Caco-2 (cell line): ENCODE measurements around the gene MED13L. TPM values are rescaled to one million over a fixed set of nuclear protein-coding genes. Genes with fewer than 3 reads are reported as not detected.
A peak's percentile ranks its signal among the peaks of the same experiment; 100 is the strongest.
"Not testable (repeated sequence)": the region's sequence is repeated elsewhere in the genome, so short reads cannot be mapped to it uniquely, and the experiment has no call there.

ENCODE experiments used
- BruUV-seq: library from RNA; stranded (reverse); fragments of 400-500 nt; replicated peaks from 2 replicates; lab custom pipeline; 2021; lab: Mats Ljungman, UMichigan
- CTCF ChIA-PET: fragments of 300-600 bp; sonication (Branson Sonifier 250); formaldehyde crosslinking; loops from one replicate; lab custom pipeline; 2022; ENCODE audit warnings: antibody characterized with exemption; lab: Charles Lee
- POLR2A ChIA-PET: fragments of 300-600 bp; sonication (Branson Sonifier 250); formaldehyde crosslinking; loops from one replicate; lab custom pipeline; 2022; ENCODE audit warnings: antibody characterized with exemption; lab: Charles Lee
- DNase-seq, 2 experiments: peaks; one replicate each; pipeline versions ENCODE4 v3.0.0 to v3.0.0-alpha.2; 2020 to 2022
- H3K27me3 ChIP-seq: replicated peaks from 2 replicates; pipeline ENCODE4 v1.6.0; 2011; ENCODE audit warnings: low read length; ENCODE audit not compliant: control insufficient read depth, insufficient read depth
- H3K36me3 ChIP-seq: 2 replicates; pipeline ENCODE4 v1.5.1; 2011; ENCODE audit warnings: low read length; ENCODE audit not compliant: control insufficient read depth, insufficient read depth
- H3K4me1 ChIP-seq: fragments of 250-450 bp; sonication (Bioruptor Pico); 2 replicates; pipeline ENCODE4 v1.5.1; 2020; ENCODE audit warnings: mild to moderate bottlenecking
- H3K4me3 ChIP-seq: 2 replicates; pipeline ENCODE4 v1.5.1; 2011; ENCODE audit warnings: low read depth, mild to moderate bottlenecking, control low read depth, low read length
- H3K9me3 ChIP-seq: fragments of 250-450 bp; sonication (Bioruptor Pico); 2 replicates; pipeline ENCODE4 v1.5.1; 2020; ENCODE audit warnings: mild to moderate bottlenecking, moderate library complexity
- H3K27ac Mint-ChIP-seq: one replicate; pipeline ENCODE4 v1.8.0; 2022; ENCODE audit warnings: mixed read lengths; ENCODE audit not compliant: unreplicated experiment
- H3K27me3 Mint-ChIP-seq: one replicate; pipeline ENCODE4 v1.8.0; 2022; ENCODE audit warnings: mixed read lengths; ENCODE audit not compliant: insufficient read depth, unreplicated experiment
- H3K36me3 Mint-ChIP-seq: one replicate; pipeline ENCODE4 v1.8.0; 2022; ENCODE audit warnings: mild to moderate bottlenecking, mixed read lengths; ENCODE audit not compliant: insufficient read depth, unreplicated experiment
- H3K4me1 Mint-ChIP-seq: one replicate; pipeline ENCODE4 v1.8.0; 2022; ENCODE audit warnings: low read depth, mixed read lengths; ENCODE audit not compliant: unreplicated experiment
- H3K4me3 Mint-ChIP-seq: one replicate; pipeline ENCODE4 v1.8.0; 2022; ENCODE audit warnings: mild to moderate bottlenecking, moderate library complexity, mixed read lengths; ENCODE audit not compliant: unreplicated experiment
- H3K9me3 Mint-ChIP-seq: one replicate; pipeline ENCODE4 v1.8.0; 2022; ENCODE audit warnings: mixed read lengths; ENCODE audit not compliant: unreplicated experiment
- CTCF ChIP-seq, 2 experiments: fragments of 200-600 bp in 1 of 2; IDR thresholded peaks; 1 replicate in 1 of 2; 2 replicates in 1 of 2; pipeline versions ENCODE4 v1.5.1 to v1.8.0; 2011 to 2022; ENCODE audit warnings: antibody characterized with exemption in 1 of 2, control low read depth in 1 of 2, inconsistent platforms in 1 of 2, low read depth in 1 of 2, low read length in 1 of 2, mild to moderate bottlenecking in 1 of 2, moderate library complexity in 1 of 2; ENCODE audit not compliant: insufficient read depth in 1 of 2, severe bottlenecking in 1 of 2, unreplicated experiment in 1 of 2
- intact Hi-C: fragments of 100-400 bp; cut with micrococcal nuclease; formaldehyde crosslinking; loops from one replicate; pipeline ENCODE4 v1.10.0; 2022; ENCODE audit not compliant: unreplicated experiment
- total RNA-seq: library from RNA; stranded (reverse); gene quantifications from 2 replicates; pipeline ENCODE4 v1.2.3, GENCODE V29; 2022

MED13L gene
- total RNA-seq, 1 experiment from 2014 or later, result 160 TPM

- CTCF ChIA-PET, result no interaction called here
- no peak overlapping the region for H3K27ac Mint-ChIP-seq
These were observed 6.9 kb upstream of the MED13L start for GRCh38 chr12:116284396-116284795.

DNA sequence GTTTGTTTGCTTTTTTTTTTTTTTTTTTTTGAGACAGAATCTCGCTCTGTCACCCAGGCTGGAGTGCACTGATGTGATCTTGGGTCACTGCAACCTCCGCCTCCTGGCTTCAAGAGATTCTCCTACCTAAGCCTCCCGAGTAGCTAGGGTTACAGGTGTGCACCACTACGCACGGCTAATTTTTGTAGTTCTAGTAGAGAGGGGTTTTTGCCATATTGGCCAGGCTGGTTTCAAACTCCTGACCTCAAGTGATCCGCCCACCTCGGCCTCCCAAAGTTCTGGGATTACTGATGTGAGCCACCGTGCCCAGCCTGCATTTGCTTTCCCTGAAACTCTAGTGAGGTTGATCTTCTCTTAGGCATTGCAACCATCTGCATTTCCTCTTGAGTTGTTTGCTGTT is 6.4 kb upstream of the MED13L start:
- H3K36me3 Mint-ChIP-seq, H3K27me3 ChIP-seq, H3K9me3 Mint-ChIP-seq, H3K9me3 ChIP-seq, H3K27ac Mint-ChIP-seq, CTCF ChIA-PET, DNase-seq, H3K4me3 Mint-ChIP-seq, POLR2A ChIA-PET, H3K27me3 Mint-ChIP-seq, H3K4me3 ChIP-seq, H3K36me3 ChIP-seq, BruUV-seq: not testable (repeated sequence)
- intact Hi-C loops, result loop anchor here (5.0 kb wide), 2 partner anchors 73 to 287 kb away; no protein-coding TSS in a partner anchor
- H3K4me1 Mint-ChIP-seq, result peaks cover 28% of the 10 kb centered on the region
- H3K4me1 ChIP-seq, result peaks cover 20% of the 10 kb centered on the region; the same call in 1 of the 2 replicates

More at GRCh38 chr12:116284396-116284795, 6.9 kb upstream of the MED13L start:
- no peaks in the 10 kb centered on the region for H3K27me3 Mint-ChIP-seq
- Histone ChIP-seq H3K4me1 (peaks cover 20% of the 10 kb centered on the region; the same call in 1 of the 2 replicates), H3K36me3 (no peaks in the 10 kb centered on the region), H3K9me3 (no peaks in the 10 kb centered on the region), H3K27me3 (no peaks in the 10 kb centered on the region), H3K4me3 (no peak overlapping the region)
- intact Hi-C loops, result loop anchor here (5.0 kb wide), 2 partner anchors 73 to 287 kb away; no protein-coding TSS in a partner anchor
- BruUV-seq, result no TSS peak
- no peak for TF ChIP-seq CTCF (IDR thresholded peaks at IDR 0.05; ENCODE audit: insufficient read depth in 1 of 2, low read depth in 1 of 2, low read length in 1 of 2, severe bottlenecking in 1 of 2, unreplicated experiment in 1 of 2)
- POLR2A ChIA-PET, result no interaction called here
- no peaks in the 10 kb centered on the region for H3K9me3 Mint-ChIP-seq
- no peak for DNase-seq
- no peaks in the 10 kb centered on the region for H3K36me3 Mint-ChIP-seq
- no peak overlapping the region for H3K4me3 Mint-ChIP-seq
- H3K4me1 Mint-ChIP-seq, result peaks cover 26% of the 10 kb centered on the region

DNA sequence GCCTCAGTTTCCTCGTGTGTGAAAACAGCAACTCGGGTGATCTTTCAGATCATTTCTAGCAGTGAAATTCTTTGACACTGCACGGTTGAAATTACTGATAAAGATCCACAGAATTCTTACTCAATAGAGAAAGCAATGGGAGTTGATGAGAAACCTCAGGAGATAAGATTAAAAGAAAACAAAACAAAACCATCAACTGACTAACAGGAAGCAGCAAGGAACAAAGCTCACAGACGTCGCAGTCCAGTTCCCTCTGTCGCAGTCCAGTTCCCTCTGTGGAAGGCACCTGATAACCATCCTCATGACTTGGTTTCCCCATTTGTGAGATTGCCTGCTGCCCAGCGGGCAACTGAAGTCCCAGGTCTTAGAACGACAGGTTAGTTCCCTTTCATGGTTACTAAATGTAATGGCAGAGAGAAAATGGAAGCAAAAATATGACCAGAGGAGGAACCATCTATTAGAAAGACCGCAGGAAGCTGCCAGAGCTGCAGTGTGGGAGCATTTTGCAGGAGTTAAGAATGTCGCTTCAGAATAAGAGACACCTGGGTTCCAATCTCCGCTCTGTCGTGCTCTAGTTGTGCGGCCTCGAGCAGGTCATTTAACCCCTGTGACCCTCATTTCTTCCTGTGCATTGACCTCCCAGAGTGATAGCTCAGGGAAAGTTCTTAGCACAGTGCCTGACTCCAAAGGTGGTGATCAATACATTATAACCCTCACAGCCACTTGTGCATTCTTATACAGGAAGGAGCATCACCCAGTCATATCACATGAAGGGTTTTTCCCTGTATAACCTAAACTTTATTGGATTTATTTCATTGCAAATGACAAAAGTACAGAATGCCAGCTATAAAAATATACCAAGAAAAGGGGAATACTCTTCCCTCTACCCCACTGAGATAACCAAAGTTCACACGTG is 5.1 kb upstream of the MED13L start:
- Mint-ChIP-seq H3K27ac (no peak overlapping the region), H3K4me1 (peaks cover 25% of the 10 kb centered on the region), H3K4me3 (peak overlapping the region; percentile 40), H3K36me3 (no peaks in the 10 kb centered on the region), H3K9me3 (no peaks in the 10 kb centered on the region), H3K27me3 (no peaks in the 10 kb centered on the region)
- POLR2A ChIA-PET, result interaction anchor here (0.6 kb wide), 1 partner anchor 1687 kb away, joined by 3 read pairs; no protein-coding TSS in a partner anchor
- no peak for DNase-seq
- no peak overlapping the region for H3K4me3 ChIP-seq
- BruUV-seq, result no TSS peak
- intact Hi-C loops, result loop anchor here (5.0 kb wide), 2 partner anchors 75 to 285 kb away; no protein-coding TSS in a partner anchor
- CTCF ChIA-PET, result interaction anchor here (0.6 kb wide), 1 partner anchor 408 kb away, joined by 3 read pairs; no protein-coding TSS in a partner anchor
- H3K9me3 ChIP-seq, result no peaks in the 10 kb centered on the region
- no peaks in the 10 kb centered on the region for H3K27me3 ChIP-seq
- H3K4me1 ChIP-seq, result peaks cover 20% of the 10 kb centered on the region; the same call in 1 of the 2 replicates
- no peak for TF ChIP-seq CTCF (IDR thresholded peaks at IDR 0.05; ENCODE audit: insufficient read depth in 1 of 2, low read depth in 1 of 2, low read length in 1 of 2, severe bottlenecking in 1 of 2, unreplicated experiment in 1 of 2)
- H3K36me3 ChIP-seq, result no peaks in the 10 kb centered on the region
